NCI-H2227 (cell line): ENCODE results near the gene UBTF.

Experiments
- DNase-seq: peaks from one replicate; lab custom pipeline; 2025; ENCODE audit not compliant: unreplicated experiment; lab: John Stamatoyannopoulos, UW

The UBTF gene

DNA sequence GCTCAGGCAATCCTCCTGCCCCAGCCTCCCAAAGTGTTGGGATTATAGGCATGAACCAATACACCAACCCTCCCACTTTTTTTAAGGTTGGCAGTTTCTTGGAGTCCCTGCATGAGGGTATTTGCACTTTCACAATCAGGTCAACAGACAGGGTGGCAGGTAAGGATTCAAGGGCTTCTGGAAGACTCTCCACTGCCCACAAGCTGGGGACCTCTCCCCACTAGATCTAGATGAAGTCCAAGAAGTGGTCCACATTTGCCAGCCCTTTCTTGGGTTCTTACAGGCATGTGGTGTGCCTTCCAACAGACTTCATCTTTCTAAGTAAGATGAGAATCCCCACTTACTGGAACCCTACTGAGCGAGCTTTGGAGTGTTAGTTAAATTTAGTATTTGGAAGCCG, 45.0 kb downstream of the UBTF start:
- DNase-seq, result no peak

DNA sequence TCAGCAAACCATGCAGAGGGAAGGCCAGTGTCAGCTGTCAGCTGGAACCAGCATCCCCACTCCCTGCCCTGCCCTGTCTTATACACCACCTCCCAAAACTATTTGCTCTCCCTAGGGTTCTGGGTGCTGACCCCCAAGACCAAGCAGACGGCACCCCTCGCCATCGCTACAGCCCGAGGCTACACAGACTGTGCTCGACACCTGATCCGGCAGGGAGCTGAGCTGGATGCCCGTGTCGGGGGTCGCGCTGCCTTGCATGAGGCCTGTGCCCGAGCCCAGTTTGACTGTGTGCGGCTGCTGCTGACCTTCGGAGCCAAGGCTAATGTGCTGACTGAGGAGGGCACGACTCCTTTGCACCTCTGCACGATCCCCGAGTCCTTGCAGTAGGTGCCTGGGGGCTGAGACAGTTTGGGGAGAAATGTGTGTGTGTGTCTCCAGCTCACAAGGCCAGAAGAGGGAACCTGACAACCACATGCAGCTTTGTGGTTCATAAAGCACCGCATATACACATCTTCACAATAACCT, 47.5 kb downstream of the UBTF start:
- no peak for DNase-seq

DNA sequence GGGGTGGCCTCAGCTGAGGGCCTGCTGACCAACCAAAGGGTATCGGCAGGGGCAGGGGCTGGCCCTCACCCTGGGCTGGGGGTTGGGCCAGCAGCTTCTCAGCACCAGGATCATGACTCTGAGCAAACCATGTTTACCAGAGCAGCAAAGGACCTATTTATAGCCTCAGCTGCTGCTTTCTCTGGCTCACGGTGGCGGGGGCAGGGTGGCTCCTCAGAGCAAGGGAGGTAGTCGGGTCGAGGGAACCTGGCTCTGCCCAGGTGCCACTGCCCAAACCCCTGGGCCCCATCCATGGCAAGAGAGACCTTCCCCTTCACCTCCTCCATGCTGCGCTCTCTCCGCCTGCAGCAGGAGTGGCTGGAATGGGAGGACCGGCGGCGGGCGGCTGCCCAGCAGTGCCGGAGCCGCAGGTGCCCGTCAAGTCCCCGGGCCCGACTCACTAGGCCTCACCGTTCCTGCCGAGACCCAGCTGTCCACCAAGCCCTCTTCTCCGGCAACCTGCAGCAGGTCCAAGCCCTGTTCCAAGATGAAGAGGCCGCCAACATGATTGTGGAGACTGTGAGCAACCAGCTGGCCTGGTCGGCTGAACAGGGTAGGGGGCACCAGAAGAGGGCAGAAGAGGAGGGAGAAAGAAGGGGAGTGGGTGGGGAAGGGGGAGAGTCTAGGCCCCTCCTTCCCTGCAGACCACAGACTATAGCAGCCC, 48.8 kb downstream of the UBTF start, which contains the start of gene ASB16:
Gene ASB16, plus strand, starts transcription at position 206 of the 703 bp plus-strand sequence. Its CDS starts 86 bp downstream, at position 292.
- DNase-seq, result peak; percentile 57

DNA sequence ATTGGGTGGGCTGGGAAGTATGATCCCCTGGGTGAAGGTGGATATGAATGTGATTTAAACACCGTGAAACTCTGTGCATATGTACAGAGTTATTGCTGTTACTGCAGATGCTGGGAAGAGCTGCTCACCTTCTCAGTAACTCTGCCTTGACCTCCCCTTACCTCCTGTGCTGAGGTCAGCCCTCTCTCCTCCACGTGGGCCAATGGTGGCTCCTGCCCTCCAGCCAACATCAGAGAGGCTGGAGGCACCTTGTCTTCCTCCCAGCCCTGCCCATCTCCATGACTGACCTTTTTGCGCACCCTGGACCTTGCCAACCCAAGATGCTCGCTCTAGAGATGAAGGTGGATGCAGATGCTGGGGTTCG, 49.4 kb downstream of the UBTF start:
- DNase-seq, result no peak

DNA sequence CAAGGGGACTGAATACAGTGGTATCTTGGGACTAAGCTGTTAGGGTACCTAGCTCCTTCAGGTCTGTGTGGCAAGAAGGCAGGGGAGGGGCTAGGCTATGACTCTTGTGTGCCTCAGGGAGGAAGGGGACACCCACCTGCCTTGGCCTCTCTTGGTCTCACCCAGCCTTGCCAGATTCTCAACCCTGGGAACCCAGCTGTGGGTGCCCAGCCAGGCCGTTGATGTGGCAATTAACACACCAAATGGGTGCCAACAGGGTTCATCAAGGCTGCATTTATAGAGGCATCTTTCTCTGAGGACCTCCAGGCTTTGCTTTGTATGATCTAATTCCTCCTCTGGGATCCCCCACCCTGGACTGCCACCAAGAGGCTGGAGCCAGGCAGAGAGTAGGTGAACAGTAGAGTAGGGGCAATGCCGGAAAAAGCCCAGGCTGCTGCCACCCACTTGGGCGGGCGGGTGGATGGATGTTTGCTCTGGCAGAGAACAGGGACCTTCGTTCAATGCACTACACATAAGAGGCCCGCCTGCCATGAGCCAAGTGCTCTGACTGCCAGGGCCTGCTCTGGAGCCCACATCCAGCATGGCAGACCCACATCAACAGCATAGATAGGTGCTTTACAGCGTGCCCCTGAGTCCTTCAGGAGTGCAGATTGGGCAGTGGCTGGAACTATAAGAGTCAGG, 52.2 kb downstream of the UBTF start:
- no peak for DNase-seq

DNA sequence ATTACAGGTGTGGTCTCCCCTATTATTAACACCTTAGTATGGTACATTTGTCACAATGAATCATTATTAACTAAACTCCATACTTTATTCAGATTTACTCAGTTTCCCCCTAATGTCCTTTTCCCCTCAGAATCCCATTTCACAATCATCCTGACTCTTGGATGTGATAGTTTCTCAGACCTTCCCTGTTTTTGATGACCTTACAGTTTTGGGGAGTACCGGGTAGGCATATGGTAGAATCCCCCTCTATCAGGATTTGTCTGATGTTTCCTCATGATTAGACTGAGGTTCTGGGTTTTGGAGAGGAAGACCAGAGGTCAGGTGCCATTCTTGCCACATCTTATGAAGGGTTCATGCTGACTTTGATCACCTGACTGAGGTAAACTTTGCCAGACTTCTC, 55.0 kb downstream of the UBTF start:
- DNase-seq, result no peak

DNA sequence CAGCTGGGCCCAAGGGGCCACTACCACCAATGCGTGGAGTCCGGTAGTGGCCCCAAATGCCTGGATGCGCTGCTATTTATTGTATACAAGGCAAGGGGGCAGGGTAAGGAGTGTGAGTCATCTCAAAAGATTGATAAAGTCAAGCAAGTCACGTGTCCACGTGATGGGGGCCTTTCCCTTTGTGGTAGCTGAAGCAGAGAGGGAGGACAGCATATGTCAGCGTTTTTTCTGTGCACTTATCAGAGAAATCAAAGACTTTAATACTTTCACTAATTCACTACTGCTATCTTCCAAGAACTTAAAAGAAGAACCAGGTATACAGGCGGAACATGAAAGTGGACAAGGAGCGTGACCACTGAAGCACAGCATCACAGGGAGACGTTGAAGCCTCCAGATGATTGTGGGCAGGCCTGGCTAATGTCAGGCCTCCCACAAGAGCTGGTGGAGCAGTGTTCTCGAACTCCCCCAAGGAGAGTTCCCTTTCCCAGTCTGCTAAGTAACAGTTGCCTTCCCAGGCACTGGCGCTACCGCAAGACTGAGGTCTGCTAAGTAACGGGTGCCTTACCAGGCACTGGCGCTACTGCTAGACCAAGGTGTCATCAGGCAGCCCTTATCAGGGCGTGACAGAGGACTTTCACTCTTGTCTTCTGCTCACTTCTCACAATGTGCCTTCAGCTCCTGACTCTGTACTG, 59.8 kb downstream of the UBTF start:
- no peak for DNase-seq

DNA sequence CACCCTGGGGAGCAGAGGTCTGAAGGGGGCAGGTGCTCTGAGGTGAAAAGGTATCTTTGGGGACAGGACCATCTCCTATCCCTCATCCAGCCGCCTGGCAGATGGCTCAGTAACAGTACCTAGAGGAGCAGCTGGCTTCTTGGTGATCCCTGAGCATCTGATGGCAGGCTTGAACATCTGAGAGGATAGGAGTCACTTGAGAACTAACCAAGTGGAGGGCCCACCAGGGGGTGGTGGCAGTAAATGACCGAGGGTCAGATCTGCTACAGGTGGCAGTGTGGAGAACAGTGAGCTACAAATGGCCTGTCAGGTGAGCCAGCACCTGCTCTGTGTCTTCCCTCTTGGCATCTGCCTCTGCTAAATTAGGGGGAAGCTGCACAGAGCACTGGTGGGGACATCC, 64.0 kb downstream of the UBTF start:
- DNase-seq, result no peak
